Stomach (tissue), 9 donors: ENCODE data around the gene MYOG. TPM values are rescaled to one million over a fixed set of nuclear protein-coding genes. Genes with fewer than 3 reads are reported as not detected.
A peak's percentile ranks its signal among the peaks of the same experiment; 100 is the strongest.

ENCODE experiments used
- DNase-seq, 2 donors: peaks; one replicate each; pipeline versions ENCODE4 v3.0.0 to v3.0.0-alpha.2; 2013 to 2019
- H3K27ac ChIP-seq, 5 donors: fragments of 200-600 bp in 4 of 5; sonication (generic) in 4 of 5; one replicate each; pipeline ENCODE4 v1.5.1; 2013 to 2019; ENCODE audit warnings: mild to moderate bottlenecking in 1 of 5, moderate library complexity in 1 of 5
- H3K27me3 ChIP-seq, 3 donors: fragments of 200-600 bp; sonication (generic); one replicate each; pipeline ENCODE4 v1.5.1; 2017 to 2019; ENCODE audit warnings: mixed run types in 1 of 3
- H3K36me3 ChIP-seq, 4 donors: fragments of 200-600 bp; sonication (generic); 1 replicate in 3 of 4; 2 replicates in 1 of 4; pipeline ENCODE4 v1.5.1; 2016 to 2019
- H3K4me1 ChIP-seq, 4 donors: fragments of 200-600 bp; sonication (generic); one replicate each; pipeline ENCODE4 v1.5.1; 2016 to 2019
- H3K4me3 ChIP-seq, 4 donors: fragments of 200-600 bp; sonication (generic) in 3 of 4; one replicate each; pipeline ENCODE4 v1.5.1; 2016 to 2019; ENCODE audit warnings: mild to moderate bottlenecking in 1 of 4
- H3K9me3 ChIP-seq, 4 donors: fragments of 200-600 bp; sonication (generic); one replicate each; pipeline ENCODE4 v1.5.1; 2016 to 2019
- CTCF ChIP-seq, 7 experiments: fragments of 450-650 bp in 4 of 7; fragments of 200-600 bp in 3 of 7; sonication (generic) in 3 of 7; IDR thresholded peaks; one replicate each; pipeline ENCODE4 v1.5.1; 2016 to 2019; ENCODE audit warnings: antibody characterized with exemption in 7 of 7, control low read depth in 2 of 7, mild to moderate bottlenecking in 1 of 7
- EP300 ChIP-seq: sonication (generic); formaldehyde crosslinking; IDR thresholded peaks from one replicate; pipeline ENCODE4 v1.6.1; 2017; ENCODE audit warnings: antibody characterized with exemption
- POLR2A ChIP-seq, 4 donors: fragments of 450-650 bp; IDR thresholded peaks; one replicate each; pipeline ENCODE4 v1.6.1; 2016; ENCODE audit warnings: antibody characterized with exemption in 4 of 4, control low read depth in 2 of 4, mild to moderate bottlenecking in 1 of 4, moderate library complexity in 1 of 4
- POLR2AphosphoS5 ChIP-seq, 3 donors: sonication (generic); formaldehyde crosslinking; IDR thresholded peaks; one replicate each; pipeline ENCODE4 v1.6.1; 2016; ENCODE audit warnings: antibody characterized with exemption in 3 of 3
- WGBS, 5 donors: extraction: QIAGEN DNeasy Blood & Tissue Kit in 3 of 5; methylation state at CpG; one replicate each; pipeline versions ENCODE4 v1.1.5 to v1.1.7; 2013 to 2018; 5-methylcytosine and 5-hydroxymethylcytosine counted together
- intact Hi-C: fragments of 100-400 bp; cut with DNase I; formaldehyde crosslinking; loops from one replicate; pipeline ENCODE4 v1.15.1; 2023; ENCODE audit warnings: low total_unique reads
- polyA plus RNA-seq, 3 donors: library from polyadenylated mRNA; stranded (reverse); fragments of 200-250 nt; gene quantifications; one replicate each; pipeline ENCODE4 v1.2.3, GENCODE V29; 2013
- total RNA-seq, 5 donors: library from RNA; depleted of rRNA; stranded (reverse); fragments of >200 nt; gene quantifications; one replicate each; pipeline versions ENCODE4 v1.1.0 to v1.2.3, GENCODE V29; 2014 to 2016
- donor health status: healthy with polysubstance abuse.
- donor health status: Bipolar disorder and iron deficiency.
- donor health status: healthy.

MYOG gene
- total and polyA plus RNA-seq, 8 donors = not detected

- Histone ChIP-seq H3K4me3 (no peak overlapping the region), H3K27me3 (peaks cover 0 to 38% (median 22%) of the 10 kb centered on the region in 3 donors), H3K9me3 (no peaks in the 10 kb centered on the region), H3K36me3 (no peaks in the 10 kb centered on the region), H3K27ac (peak overlapping the region in 1 of 5 donors; percentile 20), H3K4me1 (peaks cover 27 to 52% (median 47%) of the 10 kb centered on the region in 4 donors)
- TF ChIP-seq POLR2A (IDR thresholded peaks at IDR 0.05) (no peak), EP300 (no peak)
- peak in 1 of 2 donors; percentile 29 for DNase-seq
- 71 to 85% (median 81%) methylated on average over 3 of the region's 3 CpGs for WGBS, 5 donors
- intact Hi-C loops = no loop called here
These were observed 44.7 kb upstream of the MYOG start for GRCh38 chr1:203130358-203130985.

- no peaks in the 10 kb centered on the region for H3K9me3 ChIP-seq
- intact Hi-C loops = no loop called here
- H3K27me3 ChIP-seq = peaks cover 0 to 46% (median 27%) of the 10 kb centered on the region in 3 donors
- WGBS, 5 donors = 26 to 42% (median 37%) methylated on average over 5 to 7 of the region's 7 CpGs
- TF ChIP-seq EP300 = no peak
- no peak for TF ChIP-seq POLR2AphosphoS5 (IDR thresholded peaks at IDR 0.05)
- TF ChIP-seq CTCF (IDR thresholded peaks at IDR 0.05) = no peak
- no peak for TF ChIP-seq POLR2A (IDR thresholded peaks at IDR 0.05)
- DNase-seq = peak in 1 of 2 donors; percentile 83
- peak overlapping the region in 1 of 5 donors; percentile 20 for H3K27ac ChIP-seq
- H3K4me3 ChIP-seq = peak overlapping the region in 1 of 4 donors; percentile 52
- peaks cover 27 to 52% (median 46%) of the 10 kb centered on the region in 4 donors for H3K4me1 ChIP-seq
- H3K36me3 ChIP-seq = no peaks in the 10 kb centered on the region
These were observed 43.9 kb upstream of the MYOG start for GRCh38 chr1:203129501-203130231.

GRCh38 chr1:203128716-203129500, 43.1 kb upstream of the MYOG start:
- peak overlapping the region in 1 of 5 donors; percentile 52 for H3K27ac ChIP-seq
- no peaks in the 10 kb centered on the region for H3K36me3 ChIP-seq
- peak in 1 of 2 donors; percentile 16 for DNase-seq
- no peaks in the 10 kb centered on the region for H3K9me3 ChIP-seq
- H3K27me3 ChIP-seq = peaks cover 0 to 54% (median 34%) of the 10 kb centered on the region in 3 donors
- TF ChIP-seq CTCF (IDR thresholded peaks at IDR 0.05) = no peak
- TF ChIP-seq POLR2A (IDR thresholded peaks at IDR 0.05) = no peak
- peaks cover 27 to 52% (median 46%) of the 10 kb centered on the region in 4 donors for H3K4me1 ChIP-seq
- WGBS, 5 donors = 88 to 92% (median 90%) methylated on average over 28 to 29 of the region's 29 CpGs
- intact Hi-C loops = no loop called here
- peak overlapping the region; percentile 37 to 52 (median 40) for H3K4me3 ChIP-seq

- H3K27ac ChIP-seq = peak overlapping the region in 3 of 5 donors; percentile 33 to 52 (median 39)
- H3K4me3 ChIP-seq = peak overlapping the region; percentile 37 to 52 (median 40)
- H3K4me1 ChIP-seq = peaks cover 27 to 52% (median 46%) of the 10 kb centered on the region in 4 donors
- 10 to 34% (median 18%) methylated on average over 2 to 7 of the region's 7 CpGs for WGBS, 5 donors
- no peaks in the 10 kb centered on the region for H3K36me3 ChIP-seq
- no peaks in the 10 kb centered on the region for H3K9me3 ChIP-seq
- TF ChIP-seq POLR2AphosphoS5 (IDR thresholded peaks at IDR 0.05) (no peak), EP300 (no peak), CTCF (IDR thresholded peaks at IDR 0.05) (no peak), POLR2A (IDR thresholded peaks at IDR 0.05) (no peak)
- DNase-seq = no peak
- H3K27me3 ChIP-seq = peaks cover 0 to 59% (median 37%) of the 10 kb centered on the region in 3 donors
- intact Hi-C loops = no loop called here
These were observed 42.6 kb upstream of the MYOG start for GRCh38 chr1:203128431-203128715.
